NCI-H2227 (cell line): ENCODE data around the gene STX5.
A peak's percentile ranks its signal among the peaks of the same experiment; 100 is the strongest.
"Not testable (repeated sequence)": the region's sequence is repeated elsewhere in the genome, so short reads cannot be mapped to it uniquely, and the experiment has no call there.

Experiments used
- DNase-seq: peaks from one replicate; lab custom pipeline; 2025; ENCODE audit not compliant: unreplicated experiment; lab: John Stamatoyannopoulos, UW

The STX5 gene

GRCh38 chr11:62832336-62833234 lies 734 bp upstream of the STX5 start, which contains the start of gene TEX54:
TSS of gene TEX54 (minus strand) at chr11:62832841.
- peak; percentile 59 for DNase-seq

- peak; percentile 84 for DNase-seq
These were observed 839 bp downstream of the STX5 start for GRCh38 chr11:62830904-62831519.

GRCh38 chr11:62828130-62828529 lies 3.7 kb downstream of the STX5 start:
- DNase-seq: not testable (repeated sequence)

GRCh38 chr11:62823677-62824076 lies 8.2 kb downstream of the STX5 start:
- DNase-seq: no peak

- DNase-seq: no peak
These were observed 14.7 kb downstream of the STX5 start for GRCh38 chr11:62817129-62817528.

- DNase-seq: no peak
These were observed 15.3 kb downstream of the STX5 start for GRCh38 chr11:62816557-62816956.

- DNase-seq: no peak
These were observed 20.2 kb downstream of the STX5 start for GRCh38 chr11:62811659-62812058.

GRCh38 chr11:62810748-62811147 lies 21.1 kb downstream of the STX5 start:
- no peak for DNase-seq

- no peak for DNase-seq
These were observed 25.2 kb downstream of the STX5 start for GRCh38 chr11:62806611-62807121.

GRCh38 chr11:62805961-62806441 lies 25.9 kb downstream of the STX5 start:
- peak; percentile 59 for DNase-seq

- DNase-seq: peak; percentile 98
These were observed 26.6 kb downstream of the STX5 start, which contains the start of gene NXF1 for GRCh38 chr11:62805076-62805892. TSS of gene NXF1 (minus strand) at chr11:62805440. CDS start at chr11:62805356, 84 bp downstream.

GRCh38 chr11:62804310-62805075 lies 27.4 kb downstream of the STX5 start:
- no peak for DNase-seq

GRCh38 chr11:62801071-62801470 lies 30.8 kb downstream of the STX5 start:
- no peak for DNase-seq

GRCh38 chr11:62799486-62799885 lies 32.4 kb downstream of the STX5 start:
- DNase-seq: no peak

GRCh38 chr11:62796281-62796680 lies 35.6 kb downstream of the STX5 start:
- no peak for DNase-seq

- DNase-seq: no peak
These were observed 37.6 kb downstream of the STX5 start for GRCh38 chr11:62794201-62794775.

GRCh38 chr11:62792202-62792575 lies 39.7 kb downstream of the STX5 start:
- peak; percentile 79 for DNase-seq

- peak; percentile 93 for DNase-seq
These were observed 40.2 kb downstream of the STX5 start, which contains the start of gene TMEM223 for GRCh38 chr11:62791501-62792201. TSS of gene TMEM223 (minus strand) at chr11:62792006. CDS start at chr11:62791994, 12 bp downstream.

- DNase-seq: no peak
These were observed 42.3 kb downstream of the STX5 start for GRCh38 chr11:62789576-62789975.
